WTC11 (cell line): ENCODE measurements around the gene DMRTC1.
"Not testable (repeated sequence)": the region's sequence is repeated elsewhere in the genome, so short reads cannot be mapped to it uniquely, and the experiment has no call there.

Experiments used
- AFF4 ChIP-seq: sonication (generic); formaldehyde crosslinking; IDR thresholded peaks from 2 replicates; pipeline ENCODE4 v1.8.1; 2023; ENCODE audit warnings: mild to moderate bottlenecking, missing genetic modification reagents, borderline replicate concordance
- ATF2 ChIP-seq: sonication (generic); formaldehyde crosslinking; IDR thresholded peaks from 2 replicates; pipeline ENCODE4 v1.8.1; 2022; ENCODE audit warnings: low read depth, missing genetic modification reagents, borderline replicate concordance
- ZNF121 ChIP-seq: sonication (generic); formaldehyde crosslinking; IDR thresholded peaks from 2 replicates; pipeline ENCODE4 v1.8.0; 2023; ENCODE audit warnings: missing genetic modification reagents

DNA sequence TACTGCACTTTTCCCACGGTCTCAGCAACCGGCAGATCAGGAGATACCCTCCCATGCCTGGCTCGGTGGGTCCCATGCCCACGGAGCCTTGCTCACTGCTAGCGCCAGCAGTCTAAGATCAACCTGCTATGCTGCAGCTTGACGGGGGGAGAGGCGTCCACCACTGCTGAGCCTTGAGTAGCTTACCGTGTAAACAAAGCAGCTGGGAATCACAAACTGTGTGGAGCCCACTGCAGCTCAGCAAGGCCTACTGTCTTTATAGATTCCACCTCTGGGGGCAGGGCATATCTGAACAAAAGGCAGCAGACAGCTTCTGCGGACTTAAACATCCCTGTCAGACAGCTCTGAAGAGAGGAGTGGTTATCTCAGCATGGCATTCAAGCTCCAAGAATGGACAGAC lies 16.3 kb upstream of the DMRTC1 start:
- TF ChIP-seq AFF4, ATF2, ZNF121 (CRISPR knock-in tag): not testable (repeated sequence)
